ENCODE measurements around the gene AMIGO1.

DNA sequence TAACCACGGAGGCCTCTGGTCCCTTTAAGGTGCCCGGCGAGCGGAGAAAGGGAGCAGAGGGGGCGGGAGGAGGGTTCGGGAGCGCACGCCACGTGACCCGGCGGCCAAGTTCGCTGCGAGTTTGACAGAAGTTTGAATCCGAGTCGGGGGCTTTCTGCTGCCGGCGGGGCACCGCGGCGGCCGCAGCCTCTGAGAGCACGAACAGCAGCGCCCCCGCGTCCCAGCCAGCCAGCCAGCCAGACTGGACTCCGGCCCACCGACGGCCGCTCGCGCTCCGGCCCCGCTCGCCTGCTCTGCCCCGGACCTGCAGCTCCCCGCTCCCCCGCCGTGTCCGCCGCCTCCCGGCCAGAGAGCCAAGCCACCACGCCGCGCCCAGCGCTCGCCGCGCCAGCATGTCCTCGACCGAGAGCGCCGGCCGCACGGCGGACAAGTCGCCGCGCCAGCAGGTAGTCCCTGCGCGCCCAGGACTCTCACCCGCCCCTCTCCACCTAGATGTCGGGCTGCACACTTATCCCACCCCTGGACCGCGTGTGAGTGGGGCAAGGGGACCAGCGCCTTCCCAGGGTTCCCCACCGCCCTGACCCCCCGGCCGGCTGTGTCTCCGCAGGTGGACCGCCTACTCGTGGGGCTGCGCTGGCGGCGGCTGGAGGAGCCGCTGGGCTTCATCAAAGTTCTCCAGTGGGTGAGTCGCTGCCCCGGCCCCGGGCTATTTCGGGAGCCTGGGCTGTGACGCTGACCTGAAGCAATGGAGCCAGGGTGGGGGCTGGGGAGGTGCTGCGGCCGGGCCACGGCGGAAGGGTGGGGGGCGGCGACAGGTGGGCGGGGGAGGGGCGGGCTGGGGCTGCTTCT is 42.9 kb downstream of the AMIGO1 start, which contains the start of gene SYPL2:
- TF ChIP-seq POLR2A (IDR thresholded peaks at IDR 0.05), result no peak
- peak in 1 of 4 experiments; percentile 19 for TF ChIP-seq CTCF (IDR thresholded peaks at IDR 0.05)
- no peak for TF ChIP-seq POLR2AphosphoS5 (IDR thresholded peaks at IDR 0.05)
